B cell (primary cell): ENCODE results near the gene ADGRD1. TPM values are rescaled to one million over a fixed set of nuclear protein-coding genes. Genes with fewer than 3 reads are reported as not detected.

Experiments used
- ATAC-seq: fragments of 200-7000 bp; cut with Tn5 transposase; one replicate; pipeline ENCODE4 v1.10.0; 2021; ENCODE audit warnings: low read depth, mild to moderate bottlenecking, moderate number of reproducible peaks, moderate library complexity
- CTCF ChIA-PET: fragments of 350-600 bp; sonication (Branson Sonifier 250); formaldehyde crosslinking; loops from one replicate; lab custom pipeline; 2021; ENCODE audit warnings: antibody characterized with exemption, inconsistent platforms; lab: Charles Lee
- POLR2A ChIA-PET: fragments of 350-600 bp; sonication (Branson Sonifier 250); formaldehyde crosslinking; loops from one replicate; lab custom pipeline; 2021; ENCODE audit warnings: antibody characterized with exemption; lab: Charles Lee
- DNase-seq: peaks from one replicate; pipeline ENCODE4 v3.0.0; 2013
- H2AFZ ChIP-seq: 2 replicates; pipeline ENCODE4 v1.6.1; 2012; ENCODE audit warnings: mild to moderate bottlenecking, low read depth, low read length; ENCODE audit not compliant: insufficient read depth, poor library complexity, severe bottlenecking
- H3K27ac ChIP-seq, 2 donors: 1 replicate in 1 of 2; 2 replicates in 1 of 2; pipeline ENCODE4 v1.5.1; 2012 to 2013; ENCODE audit warnings: low read length in 2 of 2, mild to moderate bottlenecking in 2 of 2, moderate library complexity in 1 of 2
- H3K27me3 ChIP-seq, 4 experiments: fragments of 200-600 bp in 1 of 4; sonication (generic) in 1 of 4; replicated peaks in 1 of 4; 1 replicate in 2 of 4; 2 replicates in 2 of 4; pipeline versions ENCODE4 v1.6.1 to v1.7.0; 2013 to 2016; ENCODE audit warnings: low read length in 3 of 4, mild to moderate bottlenecking in 2 of 4, mixed read lengths in 1 of 4, moderate library complexity in 1 of 4; ENCODE audit not compliant: insufficient read depth in 4 of 4, control insufficient read depth in 3 of 4; ENCODE audit errors: control extremely low read depth in 1 of 4
- H3K36me3 ChIP-seq, 2 experiments: replicated peaks in 1 of 2; 1 replicate in 1 of 2; 2 replicates in 1 of 2; pipeline versions ENCODE4 v1.6.1 to v1.7.1; 2013; ENCODE audit warnings: low read length in 1 of 2; ENCODE audit not compliant: insufficient read depth in 2 of 2, control insufficient read depth in 1 of 2; ENCODE audit errors: control extremely low read depth in 1 of 2, extremely low read depth in 1 of 2
- H3K4me1 ChIP-seq, 2 donors: fragments of 200-600 bp in 1 of 2; sonication (generic) in 1 of 2; 1 replicate in 1 of 2; 2 replicates in 1 of 2; pipeline versions ENCODE4 v1.5.1 to v1.6.1; 2013 to 2017; ENCODE audit warnings: low read length in 2 of 2; ENCODE audit not compliant: control insufficient read depth in 2 of 2, insufficient read depth in 2 of 2
- H3K4me2 ChIP-seq: replicated peaks from 2 replicates; pipeline ENCODE3; 2012; ENCODE audit warnings: mild to moderate bottlenecking, low read depth, low read length; ENCODE audit not compliant: poor library complexity, severe bottlenecking
- H3K4me3 ChIP-seq, 5 experiments: fragments of 200-600 bp in 1 of 5; sonication (generic) in 1 of 5; 1 replicate in 3 of 5; 2 replicates in 2 of 5; pipeline versions ENCODE4 v1.5.1 to v1.7.0; 2011 to 2016; ENCODE audit warnings: low read length in 4 of 5, mild to moderate bottlenecking in 4 of 5, low read depth in 2 of 5, control low read depth in 1 of 5, moderate library complexity in 1 of 5; ENCODE audit not compliant: insufficient read depth in 1 of 5; ENCODE audit errors: control extremely low read depth in 1 of 5, extremely low read depth in 1 of 5
- H3K79me2 ChIP-seq: fragments of 200-600 bp; sonication (generic); one replicate; pipeline ENCODE4 v1.6.0; 2016; ENCODE audit warnings: low read length; ENCODE audit not compliant: control insufficient read depth, insufficient read depth
- H3K9ac ChIP-seq: fragments of 200-600 bp; sonication (generic); 2 replicates; pipeline ENCODE4 v1.6.1; 2017; ENCODE audit warnings: mild to moderate bottlenecking, low read length, moderate library complexity
- H3K9me3 ChIP-seq, 3 donors: one replicate each; pipeline versions ENCODE4 v1.6.1 to v1.7.1; 2013; ENCODE audit warnings: low read length in 2 of 3; ENCODE audit not compliant: control insufficient read depth in 2 of 3, insufficient read depth in 1 of 3; ENCODE audit errors: control extremely low read depth in 1 of 3
- H4K20me1 ChIP-seq: 2 replicates; pipeline ENCODE4 v1.6.0; 2012; ENCODE audit warnings: mild to moderate bottlenecking, low read length; ENCODE audit not compliant: insufficient read depth, control insufficient read depth, poor library complexity, severe bottlenecking
- H3K27ac Mint-ChIP-seq: one replicate; pipeline ENCODE4 v1.8.0; 2021; ENCODE audit warnings: mixed read lengths
- H3K27me3 Mint-ChIP-seq: one replicate; pipeline ENCODE4 v1.8.0; 2021; ENCODE audit warnings: mixed read lengths
- H3K4me1 Mint-ChIP-seq: one replicate; pipeline ENCODE4 v1.8.0; 2021; ENCODE audit warnings: mixed read lengths
- H3K4me3 Mint-ChIP-seq: one replicate; pipeline ENCODE4 v1.8.0; 2021; ENCODE audit warnings: mixed read lengths
- H3K9me3 Mint-ChIP-seq: one replicate; pipeline ENCODE4 v1.8.0; 2022; ENCODE audit warnings: mixed read lengths; ENCODE audit not compliant: insufficient read depth
- EZH2 ChIP-seq: IDR thresholded peaks from 2 replicates; pipeline ENCODE4 v1.6.1; 2012; ENCODE audit warnings: borderline replicate concordance, low read depth, mild to moderate bottlenecking, moderate library complexity, low read length; ENCODE audit not compliant: insufficient read depth, poor library complexity, severe bottlenecking
- WGBS: methylation state at CpG from one replicate; pipeline ENCODE4 v1.1.5; 2013; ENCODE audit warnings: missing lambda C conversion rate; ENCODE audit not compliant: insufficient coverage; 5-methylcytosine and 5-hydroxymethylcytosine counted together
- intact Hi-C: fragments of 100-400 bp; cut with micrococcal nuclease; formaldehyde crosslinking; loops from one replicate; pipeline ENCODE4 v1.10.0; 2022
- polyA plus RNA-seq: library from polyadenylated mRNA; depleted of rRNA; stranded (reverse); fragments of >200 nt; gene quantifications from 2 replicates; pipeline ENCODE4 v1.2.3, GENCODE V29; 2012
- total RNA-seq, 2 donors: library from RNA; stranded (reverse); fragments of 120-200 nt in 1 of 2; gene quantifications; 1 replicate in 1 of 2; 2 replicates in 1 of 2; pipeline versions ENCODE4 v1.2.3 to v1.2.4, GENCODE V29; 2013 to 2022
- TF ChIP-seq, protein P1 (sequence below): fragments of 200-600 bp; IDR thresholded peaks from one replicate; pipeline ENCODE4 v1.8.0; 2022; ENCODE audit warnings: antibody characterized with exemption, mild to moderate bottlenecking

The ADGRD1 gene
- total and polyA plus RNA-seq, 2 donors (not counting 1 experiment from before 2014, with no cell fraction given) = 1.1 to 2.2 TPM

DNA sequence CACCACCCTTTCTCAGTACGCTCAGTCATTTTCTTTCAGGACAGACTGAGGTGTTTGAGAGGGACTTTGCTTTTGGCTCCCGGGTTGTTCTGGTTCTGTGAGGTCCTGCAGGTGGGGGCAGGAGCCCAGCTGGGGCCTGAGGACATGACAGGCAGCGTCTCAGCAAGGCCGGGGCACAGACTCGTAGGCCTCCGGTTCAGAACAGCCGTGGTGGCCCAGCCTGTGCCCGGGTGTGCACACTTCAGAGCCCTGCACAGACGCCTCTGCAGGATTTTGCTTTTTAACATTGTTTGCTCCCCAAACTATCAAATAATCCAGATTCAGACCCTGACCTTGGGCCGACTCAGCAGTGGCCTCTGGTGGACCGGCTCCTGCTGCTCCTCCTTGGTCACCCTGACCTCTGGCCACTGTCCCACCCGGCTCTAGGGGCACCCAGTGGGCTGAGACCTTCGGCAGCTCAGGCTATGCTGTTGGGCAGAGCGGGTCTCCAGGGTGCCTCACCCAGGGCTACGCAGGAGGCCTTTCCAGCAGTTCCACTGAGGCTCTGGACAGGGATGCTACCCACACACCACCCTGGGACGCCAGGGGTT, 65.2 kb downstream of the ADGRD1 start:
- no peak overlapping the region for H2AFZ ChIP-seq
- CTCF ChIA-PET = no interaction called here
- H3K27ac Mint-ChIP-seq = no peak overlapping the region
- H3K4me2 ChIP-seq = no peak overlapping the region
- TF ChIP-seq, protein P1, sequence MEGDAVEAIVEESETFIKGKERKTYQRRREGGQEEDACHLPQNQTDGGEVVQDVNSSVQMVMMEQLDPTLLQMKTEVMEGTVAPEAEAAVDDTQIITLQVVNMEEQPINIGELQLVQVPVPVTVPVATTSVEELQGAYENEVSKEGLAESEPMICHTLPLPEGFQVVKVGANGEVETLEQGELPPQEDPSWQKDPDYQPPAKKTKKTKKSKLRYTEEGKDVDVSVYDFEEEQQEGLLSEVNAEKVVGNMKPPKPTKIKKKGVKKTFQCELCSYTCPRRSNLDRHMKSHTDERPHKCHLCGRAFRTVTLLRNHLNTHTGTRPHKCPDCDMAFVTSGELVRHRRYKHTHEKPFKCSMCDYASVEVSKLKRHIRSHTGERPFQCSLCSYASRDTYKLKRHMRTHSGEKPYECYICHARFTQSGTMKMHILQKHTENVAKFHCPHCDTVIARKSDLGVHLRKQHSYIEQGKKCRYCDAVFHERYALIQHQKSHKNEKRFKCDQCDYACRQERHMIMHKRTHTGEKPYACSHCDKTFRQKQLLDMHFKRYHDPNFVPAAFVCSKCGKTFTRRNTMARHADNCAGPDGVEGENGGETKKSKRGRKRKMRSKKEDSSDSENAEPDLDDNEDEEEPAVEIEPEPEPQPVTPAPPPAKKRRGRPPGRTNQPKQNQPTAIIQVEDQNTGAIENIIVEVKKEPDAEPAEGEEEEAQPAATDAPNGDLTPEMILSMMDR = no peak
- no peak for TF ChIP-seq EZH2
- no peak overlapping the region for H3K4me3 ChIP-seq
- 83% methylated on average over 16 of the region's 16 CpGs for WGBS
- intact Hi-C loops = no loop called here
- no peaks in the 10 kb centered on the region for H3K9me3 ChIP-seq
- no peaks in the 10 kb centered on the region for H3K4me1 ChIP-seq
- H3K79me2 ChIP-seq = no peaks in the 10 kb centered on the region
- ATAC-seq (no peak), DNase-seq (no peak)
- no peaks in the 10 kb centered on the region for H3K4me1 Mint-ChIP-seq
- H3K4me3 Mint-ChIP-seq = no peak overlapping the region
- POLR2A ChIA-PET = no interaction called here
- no peaks in the 10 kb centered on the region for H3K36me3 ChIP-seq
- peaks cover 5% of the 10 kb centered on the region for H3K27me3 Mint-ChIP-seq
- no peaks in the 10 kb centered on the region for H3K27me3 ChIP-seq
- H3K9ac ChIP-seq = no peak overlapping the region
- no peaks in the 10 kb centered on the region for H4K20me1 ChIP-seq
- no peaks in the 10 kb centered on the region for H3K9me3 Mint-ChIP-seq
- H3K27ac ChIP-seq = no peak overlapping the region

DNA sequence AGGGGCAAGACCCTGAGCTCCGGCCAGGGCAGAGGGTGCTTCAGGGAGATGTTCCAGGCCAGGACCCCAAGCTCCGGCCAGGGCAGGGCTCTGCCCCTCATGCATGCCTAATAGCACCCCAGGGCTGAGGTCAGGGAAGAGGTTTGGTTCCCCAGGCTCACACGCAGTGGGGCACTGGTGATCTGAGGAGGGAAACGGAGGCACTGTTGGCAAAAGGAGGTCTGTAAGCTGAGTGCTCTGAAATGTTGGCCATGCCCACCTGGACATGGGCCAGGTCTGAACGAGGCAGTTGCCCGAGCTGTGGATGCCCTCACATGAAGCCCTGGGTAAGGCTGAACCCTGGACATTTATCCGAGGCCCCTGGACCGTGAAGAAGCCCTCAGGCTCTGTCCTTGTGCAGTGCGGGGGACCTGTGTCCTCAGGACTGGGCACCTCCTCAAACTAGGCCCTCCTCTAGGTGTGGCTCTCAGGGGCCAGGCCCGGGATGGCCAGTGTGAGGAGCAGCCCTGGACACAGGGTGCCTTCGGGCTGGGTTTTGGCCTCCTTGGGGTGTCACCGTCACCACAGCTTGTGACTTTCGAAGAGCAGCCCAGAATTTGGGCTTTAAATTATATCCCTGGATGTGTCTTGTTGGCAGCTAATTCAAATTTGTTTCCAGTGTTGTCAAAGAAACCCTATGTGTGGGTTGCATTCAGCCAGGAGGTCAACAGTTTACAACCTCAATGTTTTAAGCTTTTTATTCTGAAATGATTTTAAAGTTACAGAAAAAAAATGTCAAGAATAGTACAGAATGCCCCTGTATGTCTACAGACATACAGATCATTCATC, 66.8 kb downstream of the ADGRD1 start:
- intact Hi-C loops = no loop called here
- ChIA-PET POLR2A (no interaction called here), CTCF (no interaction called here)
- 83% methylated on average over 11 of the region's 13 CpGs for WGBS
- Histone ChIP-seq H3K4me1 (no peaks in the 10 kb centered on the region), H3K4me2 (no peak overlapping the region), H3K4me3 (no peak overlapping the region), H3K27ac (no peak overlapping the region), H2AFZ (no peak overlapping the region), H3K36me3 (no peaks in the 10 kb centered on the region), H3K79me2 (no peaks in the 10 kb centered on the region), H3K9me3 (no peaks in the 10 kb centered on the region), H4K20me1 (no peaks in the 10 kb centered on the region), H3K27me3 (no peaks in the 10 kb centered on the region), H3K9ac (no peak overlapping the region)
- H3K4me1 Mint-ChIP-seq = no peaks in the 10 kb centered on the region
- ATAC-seq (no peak), DNase-seq (no peak)
- H3K4me3 Mint-ChIP-seq = no peak overlapping the region
- peaks cover 5% of the 10 kb centered on the region for H3K27me3 Mint-ChIP-seq
- TF ChIP-seq EZH2 = no peak
- TF ChIP-seq, protein P1 = no peak
- no peak overlapping the region for H3K27ac Mint-ChIP-seq
- H3K9me3 Mint-ChIP-seq = no peaks in the 10 kb centered on the region
